Measurements from ENCODE around the gene MGAT4A.

DNA sequence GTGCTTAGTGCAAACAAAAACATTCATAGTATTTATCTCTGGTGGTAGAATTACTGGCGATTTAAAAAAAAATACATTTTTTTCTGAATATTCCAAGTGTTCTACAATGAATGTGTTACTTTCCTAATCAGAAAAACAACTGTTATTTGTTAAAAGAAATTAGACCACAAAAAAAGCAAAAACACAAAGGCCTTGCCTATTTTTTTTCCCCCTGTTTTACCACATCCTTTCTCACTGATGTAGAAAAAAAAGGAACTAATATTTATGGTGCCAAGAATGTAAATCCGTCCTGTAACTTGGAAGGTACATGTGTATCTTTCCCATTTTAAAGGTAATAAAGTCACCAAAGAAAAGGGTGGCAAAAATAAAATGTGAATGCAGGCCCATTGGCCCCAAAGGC is 28.4 kb upstream of the MGAT4A start:
- no peak for TF ChIP-seq CTCF (IDR thresholded peaks at IDR 0.05)
- TF ChIP-seq EZH2 (IDR thresholded peaks at IDR 0.05; ENCODE audit: borderline replicate concordance, insufficient read depth, low read depth, low read length, poor library complexity, severe bottlenecking), result no peak
